Measurements from ENCODE around the gene CDH4. TPM values are rescaled to one million over a fixed set of nuclear protein-coding genes. Genes with fewer than 3 reads are reported as not detected.

CDH4 gene
- total and polyA plus RNA-seq, 12 donors = 0.04 to 0.25 (median 0.08) TPM; not detected in 5

DNA sequence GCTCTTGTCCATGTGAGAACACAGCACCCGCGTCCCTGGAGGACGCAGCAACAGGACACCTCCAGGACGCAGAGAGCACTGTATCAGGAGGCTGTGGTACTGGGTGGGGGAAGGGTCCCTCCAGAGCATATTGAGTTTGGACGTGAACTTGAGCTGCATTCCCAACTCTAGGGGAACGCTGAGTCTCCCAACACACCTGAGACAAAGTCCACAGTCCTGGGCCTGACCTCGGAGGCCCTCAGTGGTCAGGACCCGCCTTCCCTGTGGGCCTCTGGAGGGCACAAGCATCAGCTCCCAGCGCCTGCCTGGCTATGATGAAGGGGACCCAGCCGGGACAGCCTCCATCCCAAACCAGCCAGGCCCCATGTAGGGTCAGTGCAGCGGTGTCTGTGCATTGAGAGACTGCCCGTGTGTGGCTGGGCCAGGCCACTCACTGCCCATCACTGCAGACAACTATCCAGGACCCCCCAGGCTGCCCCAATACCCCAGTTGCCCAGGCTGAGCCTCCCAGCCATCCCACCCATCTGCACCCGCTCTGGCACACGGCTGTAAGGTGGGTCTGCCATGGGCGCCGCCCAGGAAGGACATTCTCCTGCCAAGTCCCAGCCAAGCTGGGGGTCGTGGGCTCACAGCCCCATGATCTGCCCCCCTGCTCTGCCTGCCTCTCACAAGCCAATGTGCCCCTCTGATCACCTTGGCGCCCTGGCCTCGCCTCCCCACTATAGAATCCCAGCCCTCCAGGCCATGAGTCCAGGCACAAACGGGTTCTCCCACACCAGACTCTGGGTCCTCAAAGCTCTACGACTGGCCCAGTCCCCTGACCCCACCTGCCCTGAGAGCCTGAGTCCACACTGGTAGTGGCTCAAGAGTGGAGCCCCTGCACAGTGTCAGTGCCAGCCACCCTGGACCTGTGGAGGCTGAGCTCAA lies 697.9 kb downstream of the CDH4 start:
- Histone ChIP-seq H3K4me3 (no peak overlapping the region), H3K4me1 (no peaks in the 10 kb centered on the region), H3K9me3 (no peaks in the 10 kb centered on the region), H3K36me3 (no peaks in the 10 kb centered on the region), H3K27me3 (peaks cover 0 to 39% (median 11%) of the 10 kb centered on the region in 7 donors), H3K27ac (no peak overlapping the region)
- DNase-seq = peak in 1 of 2 donors; percentile 2
- ATAC-seq = peak in 1 of 8 donors; percentile 71
- TF ChIP-seq, protein P1, sequence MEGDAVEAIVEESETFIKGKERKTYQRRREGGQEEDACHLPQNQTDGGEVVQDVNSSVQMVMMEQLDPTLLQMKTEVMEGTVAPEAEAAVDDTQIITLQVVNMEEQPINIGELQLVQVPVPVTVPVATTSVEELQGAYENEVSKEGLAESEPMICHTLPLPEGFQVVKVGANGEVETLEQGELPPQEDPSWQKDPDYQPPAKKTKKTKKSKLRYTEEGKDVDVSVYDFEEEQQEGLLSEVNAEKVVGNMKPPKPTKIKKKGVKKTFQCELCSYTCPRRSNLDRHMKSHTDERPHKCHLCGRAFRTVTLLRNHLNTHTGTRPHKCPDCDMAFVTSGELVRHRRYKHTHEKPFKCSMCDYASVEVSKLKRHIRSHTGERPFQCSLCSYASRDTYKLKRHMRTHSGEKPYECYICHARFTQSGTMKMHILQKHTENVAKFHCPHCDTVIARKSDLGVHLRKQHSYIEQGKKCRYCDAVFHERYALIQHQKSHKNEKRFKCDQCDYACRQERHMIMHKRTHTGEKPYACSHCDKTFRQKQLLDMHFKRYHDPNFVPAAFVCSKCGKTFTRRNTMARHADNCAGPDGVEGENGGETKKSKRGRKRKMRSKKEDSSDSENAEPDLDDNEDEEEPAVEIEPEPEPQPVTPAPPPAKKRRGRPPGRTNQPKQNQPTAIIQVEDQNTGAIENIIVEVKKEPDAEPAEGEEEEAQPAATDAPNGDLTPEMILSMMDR (IDR thresholded peaks at IDR 0.05) = no peak
- 81 to 83% methylated on average over 21 of the region's 21 CpGs for WGBS, 2 donors
- intact Hi-C loops (cut with DNase I) = no loop called here

DNA sequence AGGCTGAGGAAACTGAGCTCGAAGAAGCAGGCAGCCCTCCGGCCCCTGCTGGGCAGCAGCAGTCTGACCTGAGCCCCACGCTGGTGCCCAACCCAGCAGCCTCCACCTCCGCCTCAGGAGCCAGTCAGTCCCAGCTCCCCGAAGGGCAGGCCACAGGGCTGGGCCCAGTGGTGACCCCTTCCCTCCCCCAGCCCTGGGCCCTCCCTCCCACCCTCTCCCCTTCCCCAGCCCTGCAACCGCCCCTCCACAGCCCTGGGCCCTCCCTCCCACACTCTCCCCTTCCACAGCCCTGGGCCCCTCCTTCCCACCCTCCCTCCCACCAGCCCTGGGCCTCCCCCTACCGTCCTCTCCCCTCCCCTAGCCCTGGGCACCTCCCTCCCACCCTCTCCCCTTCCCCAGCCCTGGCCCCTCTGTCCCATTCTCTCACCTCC lies 698.6 kb downstream of the CDH4 start:
- no peak overlapping the region for H3K27ac ChIP-seq
- no peaks in the 10 kb centered on the region for H3K9me3 ChIP-seq
- DNase-seq = no peak
- H3K4me3 ChIP-seq = no peak overlapping the region
- no peaks in the 10 kb centered on the region for H3K4me1 ChIP-seq
- WGBS, 2 donors = 38 to 49% methylated on average over 6 to 7 of the region's 7 CpGs
- intact Hi-C loops (cut with DNase I) = no loop called here
- TF ChIP-seq, protein P1 (IDR thresholded peaks at IDR 0.05) = no peak
- no peaks in the 10 kb centered on the region for H3K36me3 ChIP-seq
- ATAC-seq = peak in 1 of 8 donors; percentile 55
- peaks cover 0 to 39% (median 11%) of the 10 kb centered on the region in 7 donors for H3K27me3 ChIP-seq

DNA sequence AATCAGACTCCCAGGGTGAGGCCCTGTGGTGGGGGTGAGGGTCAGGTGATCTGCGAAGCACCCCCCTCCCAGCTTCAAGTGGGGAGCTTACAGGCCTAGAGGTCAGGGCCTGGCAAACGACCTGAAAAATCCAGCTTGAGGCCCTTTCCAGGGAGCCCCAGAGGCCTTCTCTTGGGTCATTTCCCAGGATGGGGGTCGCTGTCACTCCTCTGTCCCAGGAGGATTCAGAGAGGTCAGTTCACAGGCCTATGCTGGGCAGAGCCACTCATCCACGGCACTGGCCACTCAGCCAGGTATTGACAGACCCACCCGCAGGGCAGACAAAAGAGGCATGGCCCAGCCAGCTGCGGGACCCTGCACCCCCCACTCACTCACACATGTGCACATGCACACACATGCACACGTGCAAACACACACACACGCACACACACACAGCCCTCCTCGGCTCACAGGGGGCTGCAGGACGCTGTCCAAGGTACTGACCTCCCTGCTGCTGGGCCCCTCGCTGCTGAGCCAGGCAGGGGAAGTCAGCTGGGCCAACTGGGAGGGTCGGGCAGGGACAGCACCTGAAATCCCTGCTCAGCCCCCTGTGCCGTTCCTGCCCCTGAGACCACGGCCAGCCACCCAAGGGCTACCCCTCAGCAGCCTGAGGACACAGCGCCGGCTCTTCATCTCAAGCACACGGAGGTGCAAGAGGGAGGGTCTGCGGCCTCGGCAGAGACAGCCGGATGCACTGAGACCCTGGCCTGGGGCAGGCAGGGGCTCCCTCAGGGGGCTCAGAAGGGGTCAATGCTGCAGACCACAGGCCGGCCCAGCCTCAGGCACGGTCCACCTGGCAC lies 699.9 kb downstream of the CDH4 start:
- Histone ChIP-seq H3K4me1 (no peaks in the 10 kb centered on the region), H3K9me3 (no peaks in the 10 kb centered on the region), H3K27me3 (peaks cover 0 to 39% (median 11%) of the 10 kb centered on the region in 7 donors), H3K36me3 (no peaks in the 10 kb centered on the region), H3K27ac (no peak overlapping the region), H3K4me3 (no peak overlapping the region)
- TF ChIP-seq, protein P1 (IDR thresholded peaks at IDR 0.05) = no peak
- no peak for DNase-seq
- 27 to 34% methylated on average over 20 to 21 of the region's 22 CpGs for WGBS, 2 donors
- intact Hi-C loops (cut with DNase I) = no loop called here
- ATAC-seq = peak in 7 of 8 donors; percentile 25 to 59 (median 35)

Data from heart right ventricle (tissue), 16 donors.